NCI-H460 (cell line): ENCODE results near the gene PTCHD1. TPM values are rescaled to one million over a fixed set of nuclear protein-coding genes. Genes with fewer than 3 reads are reported as not detected.

Source experiments
- DNase-seq: peaks from one replicate; pipeline ENCODE4 v3.0.0-alpha.2; 2016; ENCODE audit warnings: low read depth; ENCODE audit errors: extremely low read depth
- polyA plus RNA-seq: library from polyadenylated mRNA; depleted of rRNA; stranded (reverse); fragments of >200 nt; gene quantifications from 2 replicates; pipeline ENCODE4 v1.2.3, GENCODE V29; 2014; cell fraction: nucleus; rRNA removed
- total RNA-seq: library from RNA; depleted of rRNA; stranded (reverse); fragments of >200 nt; shearing (Covaris generic); gene quantifications from 2 replicates; pipeline ENCODE4 v1.2.3, GENCODE V29; 2014; rRNA removed

PTCHD1 gene
- 4.0 and 4.7 TPM in 2 replicates for total RNA-seq
- polyA plus RNA-seq: 1.3 and 1.9 TPM in 2 replicates

DNA sequence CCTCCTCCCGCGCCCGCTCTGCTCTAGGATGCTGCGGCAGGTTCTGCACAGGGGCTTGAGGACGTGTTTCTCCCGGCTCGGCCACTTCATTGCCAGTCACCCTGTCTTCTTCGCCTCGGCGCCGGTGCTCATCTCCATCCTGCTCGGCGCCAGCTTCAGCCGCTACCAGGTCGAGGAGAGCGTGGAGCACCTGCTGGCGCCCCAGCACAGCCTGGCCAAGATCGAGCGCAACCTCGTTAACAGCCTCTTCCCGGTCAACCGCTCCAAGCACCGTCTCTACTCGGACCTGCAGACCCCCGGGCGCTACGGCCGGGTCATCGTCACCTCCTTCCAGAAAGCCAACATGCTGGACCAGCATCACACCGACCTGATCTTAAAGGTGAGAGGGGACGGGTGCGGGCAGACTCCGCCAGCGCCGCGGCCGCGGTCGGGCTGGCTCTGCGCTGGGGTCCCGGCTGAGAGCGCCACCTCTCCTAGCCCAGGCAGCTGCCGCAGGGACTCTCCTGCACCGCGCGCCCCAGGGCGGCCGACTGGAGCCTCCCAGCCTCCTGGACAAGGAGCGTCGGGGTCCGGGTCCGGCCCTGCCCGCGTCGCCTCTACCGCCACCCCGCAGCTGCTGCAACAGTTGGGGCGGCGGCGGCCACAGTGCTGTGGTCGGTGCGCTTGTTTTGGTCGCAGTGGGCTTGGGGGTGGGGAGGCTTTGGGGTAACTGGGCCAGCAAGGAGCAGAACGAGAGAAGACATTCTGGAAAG is at the start of gene PTCHD1:
Gene PTCHD1, plus strand, starts transcription at position 2 of the 752 bp plus-strand sequence. Its CDS starts 27 bp downstream, at position 29.
- DNase-seq: no peak

DNA sequence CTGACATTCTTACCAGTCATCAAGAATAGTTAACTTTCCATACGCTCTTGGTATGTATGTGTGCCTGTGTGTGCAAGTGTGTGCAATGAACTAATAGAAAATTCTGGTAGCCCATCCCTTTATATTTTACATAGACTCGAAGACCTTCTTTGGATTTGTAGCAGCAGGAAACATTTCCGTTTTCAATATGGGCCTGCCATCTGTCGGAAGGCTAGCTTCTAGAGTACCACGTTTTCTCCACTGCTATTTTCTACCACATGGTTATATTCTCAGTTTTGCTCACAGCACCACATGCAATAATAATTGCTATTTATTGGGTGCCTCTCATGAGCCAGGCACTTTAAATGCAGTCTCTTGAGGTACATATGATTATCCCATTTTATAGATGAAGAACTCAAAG is 47.9 kb upstream of the PTCHD1 start:
- DNase-seq: no peak

DNA sequence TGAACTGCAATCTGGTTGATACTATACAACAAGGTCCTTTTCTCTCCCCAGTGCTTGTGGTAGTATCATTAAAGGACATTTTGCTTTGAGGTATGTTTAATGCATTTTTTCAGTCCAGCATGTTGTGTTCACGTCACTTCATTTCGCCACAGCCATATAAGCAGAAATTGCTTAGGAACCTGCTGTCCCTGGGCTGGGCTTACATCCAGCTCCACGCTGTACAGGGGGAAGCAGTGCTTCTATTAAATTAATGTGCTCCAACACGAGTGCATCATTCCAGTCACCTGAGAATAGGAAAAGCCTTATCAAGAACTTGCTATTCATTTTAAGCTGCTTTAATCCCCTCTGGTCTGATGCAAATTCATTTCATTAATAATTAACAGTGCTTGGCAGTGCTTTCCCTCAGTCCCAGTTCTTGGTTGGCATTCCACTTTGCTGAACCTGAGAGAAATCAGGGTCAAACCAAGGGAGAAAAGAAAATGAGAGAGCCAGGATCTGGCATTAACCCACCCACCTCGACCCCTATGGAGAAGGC is 47.4 kb upstream of the PTCHD1 start:
- no peak for DNase-seq

DNA sequence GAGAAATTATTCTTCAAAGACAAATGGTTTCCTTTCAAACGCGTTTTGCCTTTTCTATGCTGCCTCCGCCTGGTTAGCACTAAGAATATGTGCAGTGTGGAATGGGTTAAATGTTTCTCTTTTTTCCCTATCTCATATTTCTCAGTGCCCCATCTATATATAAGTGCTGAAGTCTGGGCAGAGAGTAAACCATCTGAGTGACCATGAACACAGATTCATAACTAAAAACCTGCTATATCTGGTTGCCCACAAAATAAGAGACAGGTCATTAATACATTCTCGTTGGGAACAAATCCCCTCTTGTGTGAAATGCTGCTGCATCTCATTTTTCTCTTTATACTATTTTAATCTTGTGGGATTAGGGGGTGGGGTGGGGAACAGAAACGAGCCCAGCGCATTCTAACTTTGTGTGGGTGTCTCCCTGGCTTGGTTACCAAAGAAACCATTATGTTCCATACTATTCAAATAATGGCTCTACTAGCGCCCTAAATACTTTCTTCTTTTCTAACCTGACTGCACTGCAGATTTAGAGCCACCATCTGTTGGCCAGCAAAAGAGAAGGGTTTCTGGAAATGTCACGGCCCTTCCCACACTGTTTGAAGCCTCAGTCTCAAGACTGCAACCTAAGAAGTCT is 42.2 kb upstream of the PTCHD1 start:
- no peak for DNase-seq

DNA sequence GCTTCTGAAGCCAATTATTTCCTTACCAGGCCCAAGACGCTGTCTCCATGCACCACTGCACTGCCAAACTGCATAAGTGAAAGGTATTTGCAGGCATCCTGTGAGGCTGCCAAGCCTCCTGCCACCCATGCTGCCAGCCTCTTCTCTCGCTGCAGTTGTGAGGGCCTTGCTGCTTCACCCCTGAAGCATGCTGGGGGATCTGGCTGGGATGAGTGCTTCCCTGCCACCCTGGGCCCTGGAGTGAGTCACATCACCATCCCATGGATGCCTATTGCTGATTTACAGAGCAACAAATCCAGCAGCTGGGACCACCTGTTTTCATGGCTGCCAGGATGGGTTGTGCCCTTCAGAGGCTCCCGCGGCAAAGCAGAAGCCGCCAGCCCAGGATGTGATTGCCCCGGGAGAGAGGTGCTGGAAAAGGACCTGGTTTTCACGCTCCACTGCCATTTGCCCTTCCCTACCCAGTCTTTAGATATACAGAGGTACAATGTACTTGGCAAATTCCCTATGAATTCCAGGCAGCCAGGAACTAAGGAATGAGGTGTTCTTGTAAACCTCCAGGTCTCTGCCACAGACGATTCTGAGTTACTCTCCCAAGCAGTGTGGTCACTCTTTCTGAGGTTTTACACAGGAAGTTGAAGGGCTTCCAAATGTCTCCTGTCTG is 41.5 kb upstream of the PTCHD1 start:
- DNase-seq: no peak

DNA sequence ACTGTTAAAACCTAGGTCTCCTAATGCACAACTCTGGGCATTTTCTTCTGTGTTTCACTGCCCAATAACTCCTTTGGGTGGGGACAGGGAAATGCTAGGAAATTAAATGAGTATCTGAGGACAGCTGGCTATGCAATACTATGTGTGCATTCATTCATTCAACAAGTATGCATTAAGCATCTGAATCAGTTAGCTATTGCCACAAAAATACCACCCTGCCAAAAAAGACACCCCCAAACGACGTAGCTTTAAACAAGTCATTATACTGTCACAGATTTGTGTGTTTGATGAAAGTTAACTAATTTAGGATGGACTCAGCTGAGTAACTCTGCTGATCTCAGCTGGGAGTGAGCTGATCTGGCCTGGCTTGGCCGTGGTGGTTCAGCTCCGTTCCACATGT is 29.8 kb upstream of the PTCHD1 start:
- no peak for DNase-seq

DNA sequence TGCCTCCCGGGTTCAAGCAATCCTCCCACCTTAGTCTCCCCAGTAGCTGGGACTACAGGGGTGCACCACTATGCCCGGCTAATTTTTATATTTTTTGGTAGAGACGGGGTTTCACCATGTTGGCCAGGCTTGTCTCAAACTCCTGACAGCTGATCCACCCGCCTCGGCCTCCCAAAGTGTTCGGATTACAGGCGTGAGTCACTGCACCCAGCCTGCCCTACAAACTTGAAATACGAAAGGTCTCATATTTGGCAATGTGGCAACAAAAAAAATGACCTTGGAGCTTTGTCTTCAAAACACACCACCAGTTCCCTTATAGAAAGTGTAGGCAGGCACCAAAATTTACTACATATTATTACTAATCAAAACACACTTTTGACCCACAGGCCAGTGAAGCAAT is 22.9 kb upstream of the PTCHD1 start:
- no peak for DNase-seq

DNA sequence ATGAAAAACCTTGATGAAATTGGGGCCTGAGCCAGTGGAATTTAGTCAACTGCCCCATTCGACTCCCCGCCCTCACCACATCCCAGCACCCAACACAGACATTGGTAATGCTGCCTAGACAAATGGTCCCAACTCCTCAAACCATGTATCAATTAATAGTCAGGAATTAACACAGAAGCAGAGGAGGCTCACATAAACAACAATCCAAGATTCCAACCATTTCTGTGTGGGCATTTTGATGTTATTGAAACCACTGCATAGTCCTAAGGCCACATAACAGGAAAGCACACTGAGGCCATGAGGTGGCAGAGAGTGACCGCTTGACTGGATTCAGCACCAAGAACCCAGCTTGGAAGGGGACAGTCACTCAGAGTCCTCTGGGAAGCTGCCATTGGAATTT is 22.5 kb upstream of the PTCHD1 start:
- no peak for DNase-seq

DNA sequence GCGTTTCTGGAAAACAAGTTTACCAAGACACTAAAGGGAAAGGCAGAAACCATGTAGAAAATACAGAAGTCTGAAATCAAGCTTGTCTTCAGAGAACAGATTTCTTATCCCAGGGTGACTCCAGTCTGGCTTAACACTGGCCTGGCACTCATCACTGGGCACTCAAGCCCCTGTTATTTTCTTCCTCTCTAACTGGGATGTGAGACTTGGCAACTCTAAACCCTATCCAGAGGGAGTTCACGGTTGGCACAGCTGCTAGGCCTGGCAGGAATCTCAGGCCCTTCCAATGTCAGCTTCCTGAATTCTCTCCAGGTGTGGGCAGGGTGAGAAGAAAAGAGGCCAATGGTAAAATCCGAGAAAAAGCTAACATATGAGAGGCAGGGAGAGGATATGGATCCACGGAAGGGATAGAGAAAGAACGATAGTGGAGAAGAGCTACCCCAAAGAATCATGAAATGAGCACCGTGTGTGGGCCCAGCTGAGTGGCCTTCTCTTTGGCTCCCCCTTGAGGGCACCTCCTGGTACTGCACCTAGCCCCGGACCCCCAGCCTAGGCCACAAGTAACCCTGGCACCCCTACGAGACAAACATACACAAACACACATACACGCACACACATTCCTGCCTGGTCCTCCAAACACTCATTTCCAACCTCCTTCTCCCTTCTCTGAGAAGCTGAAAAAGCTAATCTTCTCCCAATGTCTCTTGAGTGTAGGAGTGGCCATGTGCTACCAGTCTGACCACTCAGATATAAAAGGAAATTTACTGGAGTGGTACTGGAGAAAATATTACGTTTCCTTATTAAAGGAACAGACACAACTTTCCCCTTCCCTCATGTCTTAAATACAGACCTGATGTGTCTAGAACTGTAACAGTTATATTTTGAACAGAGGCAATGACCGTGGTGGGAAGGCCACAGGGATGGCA is 16.6 kb upstream of the PTCHD1 start:
- DNase-seq: no peak

DNA sequence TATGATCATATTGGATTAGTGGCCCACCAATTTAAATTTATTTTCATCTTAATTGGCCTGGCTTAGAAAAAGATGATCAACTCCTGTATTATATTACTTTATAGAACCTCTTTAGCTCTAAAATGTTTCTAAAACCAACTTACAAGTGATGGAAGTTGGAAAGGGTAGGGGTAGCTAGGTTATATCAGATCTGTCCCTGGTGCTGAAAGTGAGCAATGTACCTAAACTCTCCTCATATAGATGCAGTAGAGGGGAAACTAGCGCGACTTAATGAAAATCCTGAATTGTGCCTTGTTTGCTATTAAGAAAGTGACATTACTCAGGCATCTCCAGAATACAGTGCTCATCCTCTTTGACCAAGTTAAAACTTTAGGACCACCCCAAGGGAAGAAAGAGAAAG is 7.5 kb upstream of the PTCHD1 start:
- DNase-seq: no peak

DNA sequence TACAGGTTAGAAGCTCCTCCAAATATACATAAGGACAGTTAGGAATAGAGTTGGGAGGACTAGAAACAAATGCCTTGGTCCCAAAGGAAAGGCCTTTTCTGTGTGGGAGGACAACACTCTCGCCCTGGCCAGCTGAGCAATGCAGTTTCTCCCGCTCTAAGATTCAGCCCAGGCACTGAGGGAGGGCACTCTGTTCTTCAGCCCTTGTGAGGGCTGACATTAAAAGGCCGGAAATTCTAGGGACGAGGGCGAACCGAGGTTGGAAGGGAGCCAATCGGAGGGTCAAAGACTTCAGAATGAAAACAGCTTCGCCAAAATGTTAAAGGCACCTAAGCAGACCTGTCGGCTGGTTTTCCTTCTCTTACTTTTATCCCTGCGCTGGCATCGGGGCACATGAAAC is 2.9 kb upstream of the PTCHD1 start:
- DNase-seq: no peak

DNA sequence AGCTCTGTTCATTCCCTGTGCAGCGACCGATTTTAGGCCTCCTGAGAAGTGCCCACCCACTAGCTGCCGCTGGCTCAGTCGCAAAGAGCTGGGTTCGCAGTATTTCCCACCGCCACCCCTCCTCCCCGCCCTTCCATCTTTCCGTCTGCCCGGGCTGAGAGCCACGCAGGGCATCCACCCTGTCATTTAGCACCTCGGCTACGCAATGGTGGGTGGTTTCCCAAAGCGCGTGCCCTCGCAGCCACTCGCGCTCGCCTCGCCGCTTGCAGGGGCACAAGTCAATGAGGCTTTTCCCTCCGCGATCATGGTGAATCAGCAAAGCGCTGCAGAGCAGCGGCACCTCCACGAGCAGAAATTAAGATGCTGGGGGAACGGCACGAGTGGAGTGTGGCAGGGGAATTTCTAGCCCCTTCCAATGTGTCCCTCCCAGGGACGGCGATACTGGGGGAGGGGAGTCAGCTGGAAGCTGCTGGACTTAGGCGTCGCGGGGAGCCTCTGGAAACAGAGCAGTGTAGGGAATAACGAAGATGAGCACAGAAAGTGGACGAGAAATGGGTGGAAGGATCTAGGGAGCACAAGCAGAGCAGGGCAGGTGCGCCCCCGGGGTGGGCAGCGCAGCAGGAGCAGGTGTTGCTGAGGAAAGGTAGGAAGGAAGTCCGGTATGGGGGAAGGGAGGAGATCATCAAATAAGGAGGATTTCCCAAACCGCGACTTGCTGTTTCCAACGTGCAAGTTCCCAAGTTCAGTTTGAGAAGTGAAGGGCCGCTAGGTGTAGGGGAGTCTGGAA is 2.4 kb upstream of the PTCHD1 start:
- DNase-seq: peak; percentile 19

DNA sequence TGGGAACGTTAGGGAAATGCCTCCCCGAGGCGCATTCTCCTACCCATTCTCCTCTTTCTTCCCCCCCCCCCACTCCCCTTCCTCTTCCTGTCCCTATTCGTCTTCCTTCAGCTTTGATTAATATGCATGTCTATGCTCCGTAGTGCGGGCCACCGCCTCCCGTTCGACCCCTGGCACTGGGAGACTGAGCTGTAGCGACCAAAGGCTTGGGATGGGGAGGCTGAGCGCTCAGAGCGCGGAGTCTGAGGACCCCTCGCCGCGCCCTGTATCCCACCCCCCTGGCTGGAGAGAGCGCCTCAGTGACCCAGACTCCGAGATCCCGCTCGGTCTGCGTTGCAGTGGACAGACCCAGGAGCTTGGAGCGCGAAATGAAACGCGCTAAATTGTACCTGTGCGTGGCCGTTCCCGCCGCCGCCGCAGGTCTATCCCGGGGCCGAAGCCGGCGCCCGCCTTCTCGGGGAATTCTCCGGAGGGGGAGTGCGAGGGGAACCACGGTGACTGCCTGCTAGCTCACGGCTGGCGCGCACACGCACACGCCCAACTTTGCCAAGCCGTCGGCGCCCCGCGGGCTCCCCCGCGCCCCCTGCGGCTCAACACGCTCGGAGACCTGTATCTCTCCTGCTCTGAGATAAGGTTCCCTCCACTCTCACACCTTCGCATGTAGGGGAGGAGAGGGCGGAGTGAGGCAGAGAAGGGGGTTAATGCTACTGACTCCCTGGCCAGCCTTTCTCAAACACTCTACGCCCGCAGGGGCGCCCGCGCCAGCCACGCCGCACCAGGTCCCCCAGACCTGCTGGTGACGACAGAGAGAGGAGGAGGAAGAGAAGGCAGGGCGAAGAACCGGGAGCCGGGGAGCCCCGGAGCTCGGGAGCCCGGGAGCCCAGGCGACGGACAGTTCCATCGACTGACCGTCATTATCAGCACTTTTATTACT is 1.5 kb upstream of the PTCHD1 start:
- DNase-seq: no peak

DNA sequence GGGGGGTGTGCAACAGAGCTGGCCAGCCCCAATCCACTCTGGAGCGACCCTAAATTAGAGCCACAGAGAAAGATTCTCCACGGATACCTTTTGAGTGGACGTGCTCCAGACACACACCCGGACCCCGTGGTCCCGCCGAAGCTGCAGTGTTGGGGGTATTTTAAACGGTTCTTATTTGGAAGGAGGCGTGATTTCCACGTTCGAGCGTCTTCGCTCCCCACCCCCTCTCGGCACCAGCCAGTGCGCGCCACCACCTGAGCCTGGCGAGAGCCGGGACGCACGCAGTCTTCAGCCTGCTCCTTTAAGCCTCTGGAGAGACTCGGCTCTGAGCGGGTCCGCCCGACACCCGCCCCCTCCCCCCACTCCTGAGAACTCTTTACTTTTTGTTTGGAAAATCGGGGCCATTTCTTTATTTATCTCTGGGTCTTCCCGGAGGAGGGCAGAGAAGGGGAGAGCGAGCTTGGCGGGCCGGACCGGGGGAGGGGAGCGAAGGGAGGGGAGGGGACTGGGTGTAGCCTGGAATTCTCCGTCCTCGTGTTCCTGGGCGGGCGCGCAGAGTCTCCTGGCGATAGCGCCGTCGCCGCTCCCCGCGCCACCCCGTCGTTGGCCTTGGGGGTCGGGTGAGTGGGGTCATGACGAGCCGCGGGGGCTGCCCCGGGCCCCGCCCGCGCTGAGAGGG is 668 bp upstream of the PTCHD1 start:
- DNase-seq: no peak

DNA sequence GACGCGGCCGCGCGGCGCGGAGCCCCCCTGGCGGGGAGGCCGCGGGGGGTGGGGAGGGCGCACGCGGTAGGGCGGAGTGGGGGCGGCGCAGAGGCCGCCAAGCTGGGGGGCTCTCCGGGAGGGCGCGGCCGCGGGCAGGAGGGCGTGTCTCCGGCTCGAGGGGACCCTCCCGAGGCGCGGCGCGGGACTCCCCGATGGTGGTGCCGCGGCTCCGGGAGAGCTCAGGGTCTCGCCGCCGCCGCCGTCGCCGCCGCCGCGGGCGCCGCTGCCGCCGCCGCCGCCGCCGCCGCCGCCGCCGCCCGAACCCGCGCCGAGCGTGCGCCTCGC is 165 bp upstream of the PTCHD1 start:
- no peak for DNase-seq

DNA sequence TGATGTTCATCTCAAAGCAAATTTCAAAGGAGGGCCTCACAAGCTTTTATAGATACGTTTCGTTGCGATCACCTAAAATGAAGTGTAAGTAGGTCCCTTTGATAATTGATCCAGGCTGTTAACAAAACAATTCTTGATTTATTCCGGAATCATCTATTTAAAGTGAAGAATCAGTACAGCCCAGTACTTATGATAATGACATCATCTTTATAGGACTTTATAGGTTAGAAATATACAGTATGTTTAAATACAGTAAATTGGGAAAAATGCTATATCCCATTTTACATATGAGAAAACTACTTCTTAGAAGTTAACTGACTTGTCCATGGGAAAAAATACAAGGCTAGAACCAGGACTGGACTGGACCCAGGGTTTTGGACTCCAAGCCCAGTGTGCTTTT is 3.7 kb downstream of the PTCHD1 start:
- no peak for DNase-seq

DNA sequence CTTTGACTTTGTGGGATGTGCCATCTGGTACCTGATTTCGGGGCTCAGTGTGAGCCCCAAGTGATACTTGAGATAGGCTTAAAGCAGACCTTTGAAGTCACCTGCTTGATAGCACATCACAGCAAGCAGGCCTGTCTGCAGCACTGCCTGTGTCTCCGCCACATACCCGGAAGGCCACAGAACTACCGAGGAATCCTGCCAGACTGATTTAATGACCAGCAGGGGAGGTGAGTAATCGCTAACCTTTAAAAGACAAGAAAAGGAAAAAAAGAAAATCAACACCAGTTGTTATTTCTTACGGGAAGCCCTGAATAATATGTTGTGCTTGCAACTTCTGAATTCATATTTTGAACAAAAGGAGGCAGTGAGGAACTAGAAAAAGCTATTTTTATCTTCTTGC is 6.8 kb downstream of the PTCHD1 start:
- DNase-seq: no peak

DNA sequence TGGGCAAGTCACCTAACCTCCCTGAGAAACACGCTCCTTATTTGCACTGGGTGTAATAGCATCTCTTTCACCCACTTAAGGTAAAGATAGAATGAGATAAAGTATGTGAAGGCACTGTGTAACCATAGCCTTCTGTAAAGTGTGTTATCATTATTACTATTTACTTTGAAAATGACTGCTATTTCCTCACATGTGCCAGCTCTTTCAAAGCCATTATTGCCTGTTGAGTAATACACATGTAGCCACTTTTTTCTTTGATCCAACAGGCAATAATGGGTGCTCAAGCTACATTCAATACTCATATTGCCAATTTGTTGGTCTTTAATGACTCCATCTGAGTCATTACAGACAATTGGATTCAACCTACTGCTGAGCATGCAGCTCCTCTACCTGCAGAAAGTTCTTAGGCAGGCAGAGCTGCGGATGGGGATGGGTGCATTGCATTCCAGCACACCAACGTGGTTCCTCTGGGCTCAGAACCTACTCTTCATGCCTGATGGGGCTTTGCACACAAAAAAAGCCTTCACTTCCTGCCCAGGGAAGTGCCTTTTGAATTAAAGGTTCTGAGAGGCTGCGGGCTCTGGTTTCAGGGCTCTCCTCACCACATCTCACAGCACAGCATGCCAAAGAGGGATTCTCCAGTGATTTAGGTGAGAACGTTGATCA is 9.7 kb downstream of the PTCHD1 start:
- DNase-seq: no peak
